Thyroid gland (tissue), 4 donors: ENCODE data around the gene CKLF.

Experiments used
- POLR2A ChIP-seq, 2 donors: fragments of 450-650 bp; IDR thresholded peaks; one replicate each; pipeline ENCODE4 v1.6.1; 2017; ENCODE audit warnings: antibody characterized with exemption in 2 of 2, mild to moderate bottlenecking in 2 of 2, moderate library complexity in 1 of 2
- TF ChIP-seq, protein P1 (sequence below), 6 experiments: fragments of 200-600 bp in 3 of 6; fragments of 450-650 bp in 3 of 6; sonication (generic) in 3 of 6; IDR thresholded peaks; one replicate each; pipeline ENCODE4 v1.5.1; 2016 to 2019; ENCODE audit warnings: antibody characterized with exemption in 6 of 6, mild to moderate bottlenecking in 2 of 6, inconsistent platforms in 1 of 6, moderate library complexity in 1 of 6

DNA sequence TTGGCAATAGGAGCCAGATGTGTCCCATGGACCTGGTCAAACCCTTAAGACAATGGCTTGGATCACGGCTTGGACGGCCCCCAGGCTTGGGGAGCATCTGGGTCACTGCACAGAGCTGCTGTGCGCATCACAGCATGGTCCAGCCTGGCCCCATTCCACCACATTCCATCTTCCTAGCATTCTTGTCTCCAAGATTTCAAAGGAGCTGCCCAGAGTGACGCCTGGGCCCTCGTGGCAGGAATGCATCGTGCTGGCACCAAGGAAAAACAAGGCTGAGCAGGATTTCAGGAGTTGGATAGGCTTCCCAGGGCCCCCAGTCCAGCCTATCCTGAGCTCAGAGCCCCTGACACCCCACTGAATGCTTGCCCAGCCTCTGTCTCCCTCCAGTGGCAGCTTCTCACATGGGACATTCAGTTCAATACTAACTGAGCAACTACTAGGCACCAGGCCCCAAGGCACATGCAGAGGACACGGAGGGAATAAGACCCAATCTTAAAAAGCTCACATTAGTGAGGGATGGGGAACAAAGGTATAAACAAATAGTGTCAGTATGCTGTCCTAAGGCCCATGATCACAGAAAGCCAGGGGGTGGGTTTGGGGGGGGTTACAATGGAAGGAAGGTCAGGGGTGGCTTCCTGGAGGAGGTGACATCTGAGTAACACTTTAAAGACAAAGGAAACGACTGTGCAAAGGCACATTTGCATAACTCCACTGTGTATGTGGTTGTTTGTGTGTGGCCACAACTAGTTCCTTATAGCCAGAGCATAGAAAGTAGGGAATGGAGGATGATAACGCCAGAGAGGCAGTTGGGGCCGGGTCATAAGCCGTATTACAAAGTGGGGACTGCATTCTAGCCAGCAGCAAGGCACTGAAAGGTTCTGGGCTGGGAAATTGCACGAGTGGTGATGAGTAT, 36.5 kb upstream of the CKLF start:
- TF ChIP-seq, protein P1, sequence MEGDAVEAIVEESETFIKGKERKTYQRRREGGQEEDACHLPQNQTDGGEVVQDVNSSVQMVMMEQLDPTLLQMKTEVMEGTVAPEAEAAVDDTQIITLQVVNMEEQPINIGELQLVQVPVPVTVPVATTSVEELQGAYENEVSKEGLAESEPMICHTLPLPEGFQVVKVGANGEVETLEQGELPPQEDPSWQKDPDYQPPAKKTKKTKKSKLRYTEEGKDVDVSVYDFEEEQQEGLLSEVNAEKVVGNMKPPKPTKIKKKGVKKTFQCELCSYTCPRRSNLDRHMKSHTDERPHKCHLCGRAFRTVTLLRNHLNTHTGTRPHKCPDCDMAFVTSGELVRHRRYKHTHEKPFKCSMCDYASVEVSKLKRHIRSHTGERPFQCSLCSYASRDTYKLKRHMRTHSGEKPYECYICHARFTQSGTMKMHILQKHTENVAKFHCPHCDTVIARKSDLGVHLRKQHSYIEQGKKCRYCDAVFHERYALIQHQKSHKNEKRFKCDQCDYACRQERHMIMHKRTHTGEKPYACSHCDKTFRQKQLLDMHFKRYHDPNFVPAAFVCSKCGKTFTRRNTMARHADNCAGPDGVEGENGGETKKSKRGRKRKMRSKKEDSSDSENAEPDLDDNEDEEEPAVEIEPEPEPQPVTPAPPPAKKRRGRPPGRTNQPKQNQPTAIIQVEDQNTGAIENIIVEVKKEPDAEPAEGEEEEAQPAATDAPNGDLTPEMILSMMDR (IDR thresholded peaks at IDR 0.05): peak in 5 of 6 experiments; percentile 13 to 42 (median 31)
- TF ChIP-seq POLR2A (IDR thresholded peaks at IDR 0.05): no peak
